Measurements from ENCODE around the gene AGXT2. TPM values are rescaled to one million over a fixed set of nuclear protein-coding genes. Genes with fewer than 3 reads are reported as not detected.

The AGXT2 gene
- total and polyA plus RNA-seq, 12 donors = not detected

DNA sequence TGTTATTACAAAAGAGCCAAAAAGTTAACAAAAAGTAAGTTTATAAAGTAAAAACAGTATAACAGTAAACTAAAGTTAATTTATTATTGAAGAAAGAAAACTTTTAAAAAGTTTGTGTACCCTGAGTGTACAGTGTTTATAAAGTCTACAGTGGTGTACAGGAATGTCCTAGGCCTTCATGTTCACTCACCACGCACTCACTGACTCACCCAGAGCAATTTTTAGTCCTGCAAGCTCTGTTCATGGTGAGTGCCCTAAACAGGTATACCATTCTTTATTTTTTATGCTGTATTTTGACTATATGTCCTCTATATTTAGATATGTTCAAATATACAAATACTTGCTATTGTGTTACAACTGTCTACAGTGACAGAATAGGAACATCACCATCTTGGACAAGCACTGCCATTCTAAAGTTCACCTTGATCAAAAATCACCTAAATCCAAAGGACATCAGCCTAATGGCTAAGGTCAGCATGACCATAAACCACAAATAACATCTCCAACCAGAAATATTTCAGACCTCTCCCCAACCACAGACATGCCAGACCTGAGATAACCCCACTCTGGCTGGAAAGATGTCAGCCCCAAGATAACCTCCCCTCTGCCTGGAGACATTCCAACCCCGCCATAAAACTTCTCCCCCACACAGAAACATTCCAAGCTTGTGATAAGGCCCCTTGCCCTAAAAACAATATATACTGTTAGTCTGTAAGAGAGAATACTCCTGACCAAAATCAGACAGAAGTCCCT is 56.1 kb downstream of the AGXT2 start:
- Histone ChIP-seq H3K9me3 (peaks cover 0 to 12% (median 4%) of the 10 kb centered on the region in 11 donors), H3K27me3 (peaks cover 0 to 31% (median 20%) of the 10 kb centered on the region in 7 donors), H3K4me3 (no peak overlapping the region), H3K4me1 (no peaks in the 10 kb centered on the region), H3K36me3 (no peaks in the 10 kb centered on the region), H3K27ac (no peak overlapping the region)
- intact Hi-C loops (cut with DNase I) = no loop called here
- TF ChIP-seq, protein P1, sequence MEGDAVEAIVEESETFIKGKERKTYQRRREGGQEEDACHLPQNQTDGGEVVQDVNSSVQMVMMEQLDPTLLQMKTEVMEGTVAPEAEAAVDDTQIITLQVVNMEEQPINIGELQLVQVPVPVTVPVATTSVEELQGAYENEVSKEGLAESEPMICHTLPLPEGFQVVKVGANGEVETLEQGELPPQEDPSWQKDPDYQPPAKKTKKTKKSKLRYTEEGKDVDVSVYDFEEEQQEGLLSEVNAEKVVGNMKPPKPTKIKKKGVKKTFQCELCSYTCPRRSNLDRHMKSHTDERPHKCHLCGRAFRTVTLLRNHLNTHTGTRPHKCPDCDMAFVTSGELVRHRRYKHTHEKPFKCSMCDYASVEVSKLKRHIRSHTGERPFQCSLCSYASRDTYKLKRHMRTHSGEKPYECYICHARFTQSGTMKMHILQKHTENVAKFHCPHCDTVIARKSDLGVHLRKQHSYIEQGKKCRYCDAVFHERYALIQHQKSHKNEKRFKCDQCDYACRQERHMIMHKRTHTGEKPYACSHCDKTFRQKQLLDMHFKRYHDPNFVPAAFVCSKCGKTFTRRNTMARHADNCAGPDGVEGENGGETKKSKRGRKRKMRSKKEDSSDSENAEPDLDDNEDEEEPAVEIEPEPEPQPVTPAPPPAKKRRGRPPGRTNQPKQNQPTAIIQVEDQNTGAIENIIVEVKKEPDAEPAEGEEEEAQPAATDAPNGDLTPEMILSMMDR (IDR thresholded peaks at IDR 0.05) = no peak
- ATAC-seq (no peak), DNase-seq (no peak)
- 59 to 71% methylated on average over 2 of the region's 2 CpGs for WGBS, 2 donors

DNA sequence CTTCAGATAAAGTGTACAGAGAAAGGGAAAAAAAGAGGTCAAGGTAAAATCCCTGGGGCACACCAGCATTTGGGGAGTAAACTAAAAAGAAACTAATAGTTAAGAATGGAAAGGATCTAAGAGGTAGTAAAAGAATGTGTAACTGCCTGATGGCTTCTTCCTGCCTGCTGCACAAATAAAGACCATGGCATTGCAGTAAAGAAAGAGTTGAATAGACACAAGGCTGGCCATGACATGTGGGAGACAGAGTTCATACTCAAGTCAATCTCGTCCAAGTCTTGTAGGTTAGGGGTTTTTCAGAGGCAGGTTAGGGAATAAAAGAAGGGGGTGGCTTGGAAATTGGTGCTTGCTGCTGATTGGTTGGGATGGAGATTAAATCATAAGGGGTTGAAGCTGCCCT is 60.8 kb downstream of the AGXT2 start:
- no peak for DNase-seq
- H3K27ac ChIP-seq = no peak overlapping the region
- no peaks in the 10 kb centered on the region for H3K36me3 ChIP-seq
- H3K4me1 ChIP-seq = no peaks in the 10 kb centered on the region
- ATAC-seq = no peak
- TF ChIP-seq, protein P1 (IDR thresholded peaks at IDR 0.05) = no peak
- H3K4me3 ChIP-seq = no peak overlapping the region
- intact Hi-C loops (cut with DNase I) = no loop called here
- 86 to 92% methylated on average over 1 of the region's 1 CpG for WGBS, 2 donors
- peaks cover 0 to 33% (median 8%) of the 10 kb centered on the region in 11 donors for H3K9me3 ChIP-seq
- H3K27me3 ChIP-seq = peaks cover 0 to 16% (median 9%) of the 10 kb centered on the region in 7 donors

DNA sequence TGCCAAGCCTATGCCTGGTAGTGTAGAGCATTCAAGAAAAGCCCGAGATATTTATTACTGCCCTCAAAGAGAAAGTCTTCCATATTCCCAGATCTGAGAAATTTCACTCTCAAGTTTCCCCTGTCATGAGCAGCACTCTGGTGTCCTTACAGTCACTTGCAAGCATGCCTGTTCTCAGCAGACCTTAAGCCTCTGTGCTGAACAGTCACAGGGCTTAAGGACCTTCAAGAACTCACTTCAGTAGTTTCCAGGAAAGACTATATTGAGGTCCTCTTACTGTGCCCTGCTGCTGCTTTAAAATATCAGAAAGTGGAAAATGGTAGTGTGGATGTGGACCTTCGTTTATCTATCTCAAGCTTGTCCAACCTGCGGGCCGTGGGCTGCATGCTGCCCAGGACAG is 64.9 kb downstream of the AGXT2 start:
- H3K4me3 ChIP-seq = no peak overlapping the region
- TF ChIP-seq, protein P1 (IDR thresholded peaks at IDR 0.05) = no peak
- H3K36me3 ChIP-seq = no peaks in the 10 kb centered on the region
- intact Hi-C loops (cut with DNase I) = no loop called here
- H3K27ac ChIP-seq = no peak overlapping the region
- H3K9me3 ChIP-seq = peaks cover 0 to 33% (median 8%) of the 10 kb centered on the region in 11 donors
- DNase-seq (no peak), ATAC-seq (no peak)
- 83 to 84% methylated on average over 4 of the region's 4 CpGs for WGBS, 2 donors
- H3K27me3 ChIP-seq = peaks cover 0 to 11% (median 0%) of the 10 kb centered on the region in 7 donors
- H3K4me1 ChIP-seq = no peaks in the 10 kb centered on the region

DNA sequence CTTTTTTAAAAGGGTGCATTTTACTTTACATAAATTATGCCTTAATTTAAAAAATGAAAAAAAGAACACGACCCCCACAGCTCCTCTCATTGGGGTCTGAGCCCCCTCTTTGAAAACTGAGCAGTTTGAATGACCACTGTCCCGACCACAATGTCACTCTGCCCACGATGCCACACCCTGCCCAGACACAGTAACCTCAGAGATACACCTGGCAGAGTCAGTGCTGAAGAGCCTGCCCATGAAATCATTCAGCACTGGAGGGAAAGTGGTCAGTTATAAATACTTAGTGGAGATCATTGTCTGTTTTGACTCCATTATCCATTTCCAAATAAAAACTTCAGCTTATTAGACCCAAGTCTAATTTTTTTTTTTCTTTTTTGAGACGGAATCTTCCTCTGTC is 69.1 kb downstream of the AGXT2 start:
- TF ChIP-seq, protein P1 (IDR thresholded peaks at IDR 0.05) = no peak

More for the DNA sequence above, 69.1 kb downstream of the AGXT2 start:
- Histone ChIP-seq H3K27ac (no peak overlapping the region), H3K4me1 (no peaks in the 10 kb centered on the region), H3K9me3 (no peaks in the 10 kb centered on the region), H3K27me3 (peaks cover 0 to 5% (median 0%) of the 10 kb centered on the region in 7 donors), H3K36me3 (no peaks in the 10 kb centered on the region), H3K4me3 (no peak overlapping the region)
- WGBS, 2 donors = 66 to 73% methylated on average over 4 of the region's 4 CpGs
- no peak for DNase-seq
- intact Hi-C loops (cut with DNase I) = no loop called here
- no peak for ATAC-seq

Measured in heart right ventricle (tissue), 16 donors.